ENCODE data around the gene TNNC2.
"Not testable (repeated sequence)": the region's sequence is repeated elsewhere in the genome, so short reads cannot be mapped to it uniquely, and the experiment has no call there.

TNNC2 gene

DNA sequence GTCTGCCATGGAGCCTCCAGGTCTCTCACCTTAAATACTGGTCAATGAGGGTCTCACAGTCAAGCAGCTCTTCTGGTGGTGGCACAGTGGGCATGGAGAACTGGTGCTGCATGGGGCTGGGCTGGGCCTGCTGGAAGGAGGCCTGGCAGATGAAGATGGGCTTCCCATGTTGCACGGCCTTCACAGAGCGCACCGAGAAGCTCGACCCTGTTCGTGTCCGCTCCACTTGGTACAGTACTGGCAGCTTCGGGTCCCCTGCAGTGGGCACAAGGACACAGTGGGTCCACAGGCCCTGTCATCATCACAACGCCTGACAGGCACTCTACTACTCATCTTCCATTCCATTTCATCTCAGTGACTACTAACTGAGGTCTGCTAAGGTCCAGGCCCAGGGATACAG lies 21.3 kb upstream of the TNNC2 start:
- DNase-seq = no peak

DNA sequence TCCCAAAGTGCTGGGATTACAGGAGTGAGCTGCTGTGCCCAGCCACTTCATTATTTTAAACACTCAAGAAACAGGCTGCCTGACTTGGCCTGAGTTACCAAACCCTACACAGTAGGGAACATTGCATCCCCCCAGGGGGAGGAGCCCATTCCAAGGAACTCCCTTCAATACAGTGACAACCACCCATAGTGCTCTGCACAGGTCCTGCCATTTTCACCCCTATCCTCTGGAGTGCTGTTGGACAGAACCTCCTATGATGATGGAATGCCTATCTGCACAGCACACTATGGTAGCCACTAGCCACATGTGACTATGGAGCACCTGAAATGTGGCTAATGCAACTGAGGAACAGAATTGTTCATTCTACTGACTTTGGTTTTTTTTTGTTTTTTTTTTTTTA lies 18.3 kb upstream of the TNNC2 start:
- DNase-seq = no peak

DNA sequence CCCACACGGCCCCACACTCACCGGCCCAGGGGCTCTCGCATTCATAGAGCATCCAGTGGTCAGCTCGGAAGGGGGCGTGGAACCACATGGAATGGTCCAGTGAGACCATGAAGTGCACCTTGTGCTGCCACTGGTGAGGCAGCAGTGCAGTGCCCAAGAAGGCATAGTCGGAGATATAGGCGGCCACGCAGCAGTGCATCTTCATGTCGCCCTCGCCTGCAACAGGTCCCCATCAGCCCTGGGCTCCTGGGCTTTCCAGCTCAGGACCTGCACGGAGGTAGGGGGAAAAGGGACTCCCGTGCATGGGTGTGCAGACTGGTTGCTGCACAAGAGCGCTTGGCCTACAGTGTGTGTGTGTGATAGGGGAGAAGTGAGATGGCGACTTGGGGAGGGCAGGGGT lies 16.4 kb upstream of the TNNC2 start:
- DNase-seq = no peak

DNA sequence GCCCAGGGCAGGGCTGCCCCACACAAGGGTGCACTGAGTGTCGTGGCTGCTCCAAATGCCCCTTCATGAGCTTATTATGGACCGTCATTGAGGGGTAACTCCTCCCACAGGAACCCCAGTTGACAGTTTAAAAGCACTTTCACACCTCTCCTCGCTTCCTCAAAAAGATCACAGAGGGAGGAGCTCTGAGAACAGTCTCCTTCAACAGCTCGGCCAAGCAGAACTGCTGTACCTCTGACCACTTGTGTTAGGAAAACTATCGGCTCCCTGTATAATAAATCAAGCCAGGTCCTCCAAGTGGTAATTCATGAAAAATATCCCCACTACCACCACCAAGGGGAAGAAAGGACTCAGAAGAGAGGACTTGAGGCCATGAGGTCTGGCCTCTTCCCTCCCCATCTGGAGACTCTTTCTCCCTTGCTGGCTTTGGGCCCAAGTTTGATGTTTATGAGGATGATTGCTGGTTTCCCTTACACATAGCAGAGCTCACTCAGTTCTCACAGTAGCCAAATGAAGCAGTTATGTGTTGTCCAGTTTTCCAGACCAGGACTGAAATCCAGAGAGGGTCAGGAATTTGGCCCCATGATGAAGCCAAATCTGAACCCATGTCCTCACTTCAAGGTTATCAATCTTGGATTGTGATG lies 15.2 kb upstream of the TNNC2 start:
- peak; percentile 40 for DNase-seq

DNA sequence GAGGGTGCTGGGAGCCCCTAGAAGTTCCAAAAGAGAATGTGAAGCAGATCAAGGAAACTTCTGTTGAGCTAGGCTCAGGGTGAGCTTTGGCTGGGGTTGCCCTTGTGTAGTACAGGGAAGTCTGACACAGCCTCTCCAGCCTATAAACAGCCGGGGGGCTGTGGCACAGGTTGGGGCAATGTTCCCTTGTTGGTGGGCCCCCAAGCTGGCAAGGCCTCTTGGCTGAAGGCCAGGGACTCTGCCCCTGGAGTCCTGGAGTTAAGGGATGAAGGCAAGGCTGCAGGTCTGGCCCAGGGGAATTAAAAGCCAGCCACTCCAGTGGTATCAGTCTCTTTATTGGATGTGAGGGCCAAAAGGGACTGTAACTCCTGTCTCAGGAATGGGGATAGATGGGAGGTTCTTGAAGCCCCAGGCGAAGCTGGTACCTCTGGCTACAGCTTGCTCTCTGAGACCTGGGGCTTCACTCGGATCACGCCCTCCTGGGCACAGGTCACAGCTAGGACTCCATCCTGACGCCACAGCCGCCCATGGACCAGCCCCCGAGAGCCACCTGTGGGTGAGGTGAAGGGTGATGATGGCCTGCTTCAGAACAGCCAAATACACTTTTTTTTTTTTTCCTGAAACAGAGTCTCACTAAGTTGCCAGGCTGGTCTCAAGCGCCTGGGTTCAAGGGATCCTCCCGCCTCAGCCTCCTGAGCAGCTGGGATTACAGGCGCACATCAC lies 14.5 kb upstream of the TNNC2 start:
- DNase-seq = no peak

DNA sequence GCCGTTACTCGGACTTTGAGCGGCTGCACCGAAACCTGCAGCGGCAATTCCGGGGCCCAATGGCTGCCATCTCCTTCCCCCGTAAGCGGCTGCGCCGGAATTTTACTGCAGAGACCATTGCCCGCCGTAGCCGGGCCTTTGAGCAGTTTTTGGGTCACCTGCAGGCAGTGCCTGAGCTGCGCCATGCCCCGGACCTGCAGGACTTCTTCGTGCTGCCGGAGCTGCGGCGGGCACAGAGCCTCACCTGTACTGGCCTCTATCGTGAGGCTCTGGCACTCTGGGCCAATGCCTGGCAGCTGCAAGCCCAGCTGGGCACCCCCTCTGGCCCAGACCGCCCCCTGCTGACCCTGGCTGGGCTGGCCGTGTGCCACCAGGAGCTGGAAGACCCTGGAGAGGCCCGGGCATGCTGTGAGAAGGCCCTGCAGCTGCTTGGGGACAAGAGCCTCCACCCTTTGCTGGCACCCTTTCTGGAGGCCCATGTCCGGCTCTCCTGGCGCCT lies 13.6 kb upstream of the TNNC2 start:
- no peak for DNase-seq

DNA sequence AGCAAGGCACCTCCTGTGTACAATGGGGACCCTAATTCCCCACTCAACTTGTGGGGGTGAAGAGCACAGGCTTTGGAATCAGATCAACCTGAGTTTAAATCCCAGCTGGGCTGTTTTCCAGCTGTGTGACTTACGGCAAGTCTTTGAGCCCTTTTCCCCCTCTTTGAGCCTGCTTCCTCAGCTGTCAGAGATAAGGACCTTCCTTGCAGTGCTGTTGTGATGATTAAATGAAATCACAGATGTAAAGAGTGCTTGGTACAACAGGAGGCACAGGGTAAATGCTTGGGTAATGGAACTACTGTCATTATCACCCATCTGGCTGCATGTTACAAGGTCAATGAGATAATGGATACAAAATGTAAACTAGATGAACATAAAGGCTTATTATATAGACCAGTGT lies 9.7 kb upstream of the TNNC2 start:
- peak; percentile 81 for DNase-seq

DNA sequence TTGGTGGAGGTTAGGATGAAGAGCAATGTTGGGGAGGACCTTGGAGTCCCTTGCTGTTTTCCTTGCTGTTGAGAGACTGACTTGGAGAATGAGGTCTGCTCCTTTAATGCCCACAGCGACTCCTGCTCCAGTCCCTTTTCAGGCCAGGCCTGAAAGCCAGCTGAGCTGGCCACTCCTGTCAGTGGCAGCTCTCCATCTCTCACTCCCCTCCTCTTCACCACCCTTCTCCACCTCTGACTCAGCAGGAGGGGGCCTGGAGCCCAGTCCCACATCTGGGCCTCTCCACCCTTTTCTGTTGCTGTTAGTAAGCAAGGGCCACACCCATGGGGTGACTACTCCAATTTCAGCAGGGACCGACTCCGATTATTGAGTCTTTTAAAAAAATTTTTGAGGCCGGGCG lies 8.7 kb upstream of the TNNC2 start:
- DNase-seq = no peak

DNA sequence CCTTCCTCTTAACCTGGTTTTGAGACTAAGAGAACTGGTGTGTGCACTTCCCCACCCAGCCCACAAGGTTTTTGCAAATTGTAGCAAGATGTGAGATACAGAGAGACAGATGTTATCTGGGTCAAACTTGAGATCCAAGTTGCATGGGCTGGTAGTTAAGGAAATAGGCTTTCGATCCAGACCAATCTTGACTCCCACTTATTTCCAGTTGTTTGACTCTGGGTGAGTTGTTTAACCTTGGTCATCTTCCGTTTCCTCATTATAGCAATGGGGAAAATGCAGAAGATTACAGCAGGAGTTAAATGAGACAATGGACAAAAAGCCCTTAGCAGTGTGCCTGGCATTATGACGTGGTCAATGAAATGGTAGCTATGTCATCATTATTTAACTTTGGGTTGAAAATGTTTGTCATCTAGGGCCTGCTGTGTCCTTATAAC lies 8.2 kb upstream of the TNNC2 start:
- no peak for DNase-seq

DNA sequence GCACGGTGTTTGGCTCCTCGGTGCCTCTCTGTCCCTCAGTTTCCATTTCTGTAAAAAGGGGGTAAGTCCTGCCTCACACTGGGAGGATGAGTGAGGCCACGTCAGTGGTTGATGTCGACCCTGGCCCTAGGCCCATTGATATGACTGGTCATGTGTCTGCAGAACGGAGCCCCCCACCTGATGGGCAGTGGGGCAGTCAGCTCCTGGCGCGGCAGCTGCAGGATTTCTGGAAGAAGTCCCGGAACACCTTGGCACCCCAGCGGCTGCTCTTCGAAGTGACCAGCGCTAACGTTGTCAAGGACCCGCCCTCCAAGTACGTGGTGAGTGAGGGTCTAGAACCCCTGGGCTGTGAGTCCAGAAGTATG lies 7.7 kb upstream of the TNNC2 start:
- DNase-seq = no peak

DNA sequence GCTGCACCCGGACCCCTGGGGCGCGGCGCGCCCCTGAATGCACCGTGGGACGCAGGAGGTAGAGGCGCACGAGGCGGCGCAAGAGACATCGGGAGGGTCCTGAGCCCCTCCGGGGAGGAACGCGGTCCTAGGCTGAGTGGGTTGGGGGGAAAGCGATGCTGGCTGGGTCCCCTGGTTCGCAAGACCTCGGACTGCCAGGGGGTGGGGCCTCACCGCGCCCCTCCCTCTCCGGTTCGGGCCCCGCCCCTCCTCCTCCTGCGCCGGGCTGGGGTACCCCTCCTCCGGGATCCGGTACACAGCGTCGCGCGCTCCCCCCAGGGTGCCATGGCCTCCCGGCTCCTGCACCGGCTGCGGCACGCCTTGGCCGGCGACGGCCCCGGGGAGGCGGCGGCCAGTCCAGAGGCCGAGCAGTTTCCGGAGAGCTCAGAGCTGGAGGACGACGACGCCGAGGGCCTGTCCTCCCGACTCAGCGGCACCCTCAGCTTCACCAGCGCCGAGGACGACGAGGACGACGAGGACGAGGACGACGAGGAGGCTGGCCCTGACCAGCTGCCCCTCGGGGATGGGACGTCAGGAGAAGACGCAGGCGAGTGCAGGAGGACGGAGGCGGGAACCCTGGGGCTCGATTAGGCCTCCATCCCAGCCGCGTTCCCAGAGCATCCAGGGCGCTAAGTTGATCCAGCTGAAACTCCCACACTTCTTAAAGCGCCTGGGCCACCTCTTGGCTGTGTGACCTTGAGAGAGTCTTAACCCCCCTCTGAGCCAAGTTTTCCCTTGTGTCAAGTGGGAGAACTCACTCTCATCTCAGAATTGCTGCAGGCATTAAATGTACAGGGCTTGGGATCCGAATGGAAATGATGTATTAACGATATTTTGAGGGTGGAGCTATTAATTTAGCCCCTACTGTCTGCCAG lies 7.0 kb upstream of the TNNC2 start:
- DNase-seq = no peak

DNA sequence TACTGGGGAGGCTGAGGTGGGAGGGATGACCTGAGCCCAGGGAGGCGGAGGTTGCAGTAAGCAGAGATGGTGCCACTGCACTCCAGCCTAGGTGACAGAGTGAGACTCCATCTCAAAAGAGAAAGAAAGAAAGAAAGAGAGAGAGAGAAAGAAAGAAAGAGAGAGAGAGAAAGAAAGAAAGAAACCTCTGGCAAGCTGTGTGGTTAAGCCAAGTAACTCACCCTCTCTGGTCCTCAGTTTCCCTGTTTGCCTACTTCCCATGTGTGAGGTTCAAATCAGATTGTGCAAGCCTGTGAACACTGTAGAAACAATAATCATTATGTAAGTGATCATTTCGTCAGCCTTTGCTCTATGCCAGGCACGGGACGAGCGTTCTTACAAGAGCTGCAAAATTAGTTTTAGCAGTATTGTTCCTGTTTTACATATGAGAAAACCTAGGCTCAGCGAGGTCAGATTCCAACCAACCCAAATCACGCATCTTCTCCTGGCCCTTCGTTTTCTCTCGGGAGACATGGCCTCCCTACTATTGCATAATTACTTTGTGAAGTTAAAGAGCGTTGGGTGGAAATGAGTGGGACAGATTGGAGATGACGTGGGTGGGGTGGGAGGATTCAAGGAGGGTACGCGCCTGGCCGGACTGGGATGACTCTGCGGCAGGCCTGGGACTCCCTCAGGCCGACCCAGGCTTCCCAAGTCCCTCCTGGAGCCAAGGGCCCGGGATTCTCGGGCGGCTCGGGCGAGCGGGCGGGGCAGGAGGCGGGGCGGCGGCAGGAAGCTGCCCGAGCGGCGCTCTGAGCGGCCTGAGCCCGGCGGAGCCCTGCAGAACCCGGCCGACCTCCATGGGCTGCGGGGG lies 6.1 kb upstream of the TNNC2 start, which contains the start of gene SNX21:
Gene SNX21 (plus strand): TSS at position 770 of the 853 bp plus-strand sequence. CDS start 121 bp downstream, outside the sequence.
- DNase-seq = peak; percentile 65

DNA sequence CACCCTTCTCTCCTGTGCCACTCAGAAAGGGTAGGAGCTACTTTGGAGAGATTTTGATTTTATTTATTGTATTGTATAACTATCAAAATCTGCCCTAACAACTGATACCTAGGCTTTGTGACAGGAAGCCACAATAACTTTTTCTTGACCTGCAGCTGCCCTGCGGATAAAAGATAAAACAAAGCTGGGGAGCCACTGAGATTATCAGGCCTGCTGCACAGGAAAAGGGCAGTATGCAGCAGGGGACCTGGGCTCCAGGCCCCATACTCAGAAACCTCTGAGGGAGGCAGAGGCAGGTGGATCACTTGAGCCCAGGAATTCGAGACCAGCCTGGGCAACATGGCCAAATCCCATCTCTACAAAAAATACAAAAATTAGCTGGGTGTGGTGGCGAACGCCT lies 5.5 kb upstream of the TNNC2 start:
- no peak for DNase-seq

DNA sequence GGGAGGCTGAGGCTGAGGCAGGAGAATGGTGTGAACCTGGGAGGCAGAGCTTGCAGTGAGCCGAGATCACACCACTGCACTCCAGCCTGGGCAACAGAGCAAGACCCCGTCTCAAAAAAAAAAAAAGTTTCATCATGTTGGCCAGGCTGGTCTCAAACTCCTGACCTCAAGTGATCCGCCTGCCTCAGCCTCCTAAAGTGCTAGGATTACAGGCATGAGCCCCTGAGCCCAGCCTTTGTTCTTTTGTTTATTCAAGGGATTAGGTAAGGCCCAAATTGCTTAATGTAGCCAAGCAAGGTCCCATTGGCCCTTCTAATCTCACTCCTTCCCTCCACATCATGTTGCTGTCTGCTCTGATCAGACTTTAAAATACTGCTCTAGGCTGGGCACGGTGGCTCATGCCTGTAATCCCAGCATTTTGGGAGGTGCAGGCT lies 2.6 kb upstream of the TNNC2 start:
- not testable (repeated sequence) for DNase-seq

DNA sequence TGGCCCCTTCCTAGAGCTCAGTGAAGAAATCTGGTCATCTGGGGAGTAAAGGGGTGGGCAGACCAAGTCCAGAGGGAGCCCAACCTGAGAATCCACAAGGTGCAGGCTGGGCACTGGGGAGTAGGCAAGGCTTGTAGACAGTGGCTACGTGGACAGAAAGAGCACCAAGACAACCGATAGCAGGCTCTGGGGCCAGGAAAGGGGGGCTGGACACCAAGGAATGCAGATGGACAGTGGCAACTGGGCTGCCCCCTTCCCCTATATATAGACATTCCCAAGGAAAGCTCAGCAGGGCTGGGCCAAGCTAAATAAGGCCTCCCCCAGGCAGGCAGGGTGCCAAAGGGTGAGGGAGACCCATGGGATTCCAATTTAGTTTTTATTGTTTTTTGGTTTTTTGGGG lies 1.5 kb upstream of the TNNC2 start:
- DNase-seq = no peak

DNA sequence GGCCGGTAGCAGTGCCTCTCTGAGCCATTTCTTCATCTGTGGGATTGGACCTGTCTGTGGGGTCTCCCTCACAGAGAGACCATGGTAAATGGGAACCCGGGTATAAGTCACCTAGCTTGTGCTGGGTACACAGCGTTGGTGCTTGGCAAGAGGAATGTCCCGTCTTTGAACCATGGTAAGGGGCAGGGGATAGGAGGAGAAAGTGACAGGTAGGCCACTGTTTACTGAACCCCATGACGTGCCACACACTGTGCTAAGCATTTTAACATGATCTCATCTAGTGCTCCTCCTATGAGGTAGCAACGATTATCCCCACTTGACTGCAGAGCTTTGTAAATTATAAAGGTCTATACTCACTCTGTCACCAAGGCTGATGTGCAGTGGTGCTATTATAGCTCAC lies 600 bp upstream of the TNNC2 start:
- DNase-seq = no peak

DNA sequence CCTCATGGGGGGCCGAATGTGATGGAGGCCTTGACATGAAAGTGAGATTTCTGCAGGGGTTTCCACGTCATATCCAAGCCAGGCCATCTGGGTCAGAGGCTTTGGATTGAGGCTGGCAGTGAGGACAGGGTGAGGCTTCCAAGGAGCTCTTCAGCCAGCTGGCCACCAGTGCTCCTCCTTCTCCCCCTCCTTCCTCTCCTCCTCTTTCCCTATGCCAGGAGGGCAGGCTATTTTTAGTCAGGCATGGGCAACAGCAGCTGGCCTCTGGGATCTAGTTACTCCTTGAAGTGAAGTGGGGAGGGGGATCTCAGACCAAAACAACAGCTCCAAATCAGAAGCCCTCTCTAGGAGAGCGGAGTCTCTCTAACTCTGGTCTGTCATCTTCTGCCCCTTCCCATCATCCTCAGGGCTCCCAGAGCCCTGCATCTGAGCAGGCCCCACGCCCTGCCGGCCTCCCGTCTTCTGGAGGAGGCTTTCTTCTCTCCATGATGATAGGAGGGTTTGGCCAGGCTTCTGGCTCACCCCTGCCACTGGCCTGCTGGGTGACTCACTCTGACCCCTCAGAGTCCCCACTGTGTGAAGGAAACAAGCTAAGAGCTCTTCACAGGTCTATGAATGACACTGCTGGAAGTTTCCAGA lies 612 bp downstream of the TNNC2 start:
- peak; percentile 75 for DNase-seq

DNA sequence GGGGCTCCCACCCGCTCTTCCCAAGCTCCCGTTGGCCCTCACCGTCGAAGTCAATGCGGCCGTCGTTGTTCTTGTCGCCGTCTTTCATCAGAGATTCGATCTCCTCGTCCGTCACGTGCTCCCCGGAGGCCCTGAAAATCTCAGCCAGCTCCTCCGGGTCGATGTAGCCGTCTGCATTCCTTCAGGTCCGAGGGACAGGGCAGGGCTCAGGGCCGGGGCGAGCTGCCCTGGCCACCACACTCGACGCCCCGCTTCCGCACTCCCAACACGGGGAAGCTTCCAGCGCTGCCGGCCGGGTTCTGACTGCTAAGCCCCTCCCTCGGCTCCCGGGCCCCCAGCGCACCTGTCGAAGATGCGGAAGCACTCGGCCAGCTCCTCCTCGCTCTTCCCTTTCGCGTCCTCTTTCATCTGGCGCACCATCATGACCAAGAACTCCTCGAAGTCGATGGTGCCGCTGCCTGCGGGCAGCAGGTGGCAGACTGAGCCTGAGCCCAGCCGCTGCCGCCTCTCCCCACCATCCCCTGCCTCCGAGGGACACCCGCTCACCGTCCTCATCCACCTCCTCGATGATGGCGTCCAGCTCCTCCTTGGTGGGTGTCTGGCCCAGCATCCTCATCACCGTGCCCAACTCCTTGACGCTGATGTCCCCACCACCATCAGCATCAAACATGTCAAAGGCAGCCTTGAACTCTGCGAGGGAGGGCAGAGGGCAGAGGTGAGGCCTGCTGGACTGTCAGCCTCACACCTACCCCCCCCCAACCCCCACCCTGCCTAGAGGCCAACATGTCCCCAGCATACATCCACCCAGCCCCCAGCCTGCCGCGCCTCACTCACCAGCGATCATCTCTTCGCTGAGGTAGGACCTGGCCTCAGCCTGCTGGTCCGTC lies 2.9 kb downstream of the TNNC2 start:
- DNase-seq = no peak

DNA sequence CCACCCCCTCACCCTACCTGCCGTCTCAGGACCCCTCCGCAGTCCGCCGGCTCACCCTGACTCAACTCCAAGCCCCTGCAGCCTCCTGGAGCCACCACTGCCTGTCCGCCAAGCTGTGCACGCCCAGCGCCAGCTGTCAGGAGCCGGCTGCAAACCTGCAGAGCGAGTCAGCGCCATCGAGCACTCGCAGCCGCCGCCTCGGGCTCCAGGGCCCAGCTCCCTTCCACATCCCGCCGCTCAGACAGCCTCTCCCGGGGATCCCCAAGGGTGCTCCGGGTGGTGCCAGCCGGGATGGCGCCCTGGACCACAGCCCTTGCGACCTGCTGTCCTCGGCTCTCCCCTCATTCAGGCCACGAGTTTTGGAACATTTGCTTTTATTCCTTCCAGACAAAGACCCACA lies 4.3 kb downstream of the TNNC2 start:
- DNase-seq = peak; percentile 42

DNA sequence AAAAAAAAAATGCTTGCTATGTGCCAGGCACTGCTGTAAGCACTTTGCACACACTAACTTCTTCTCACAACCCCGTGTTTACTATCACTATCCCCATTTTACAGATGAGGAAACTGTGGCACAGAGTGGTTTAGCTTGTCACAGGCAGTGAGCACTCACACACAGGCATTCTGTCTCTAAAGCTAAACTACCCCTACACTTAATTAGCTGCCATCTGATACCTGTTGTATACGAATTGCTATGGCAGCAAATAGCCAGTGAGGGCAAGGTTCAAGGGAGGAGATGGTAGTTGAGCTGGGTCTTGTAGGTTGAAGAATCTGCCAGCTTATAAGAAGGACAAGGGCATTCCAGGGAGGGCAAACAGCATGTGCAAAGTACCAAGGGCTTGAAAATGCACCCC lies 5.2 kb downstream of the TNNC2 start:
- DNase-seq = peak; percentile 12

DNA sequence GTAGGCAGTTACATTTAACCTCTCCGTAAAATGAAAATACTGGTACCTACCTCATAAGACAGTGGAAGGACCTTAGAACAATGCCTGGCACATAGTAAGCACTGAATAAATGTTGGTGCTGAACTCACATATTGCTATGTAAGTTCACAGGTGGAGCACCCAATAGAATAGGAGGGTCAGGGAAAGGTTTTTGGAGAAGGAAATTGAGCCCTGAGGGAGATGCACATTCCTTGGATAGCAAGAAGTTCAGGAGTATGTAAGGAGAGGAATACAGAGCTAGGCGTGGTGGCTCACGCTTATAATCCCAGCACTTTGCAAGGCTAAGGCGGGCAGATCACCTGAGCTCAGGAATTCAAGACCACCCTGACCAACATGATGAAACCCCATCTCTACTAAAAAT lies 7.6 kb downstream of the TNNC2 start:
- no peak for DNase-seq
